NCI-H1105 (cell line): Measurements from ENCODE around the gene NFIB.

ENCODE experiments used
- DNase-seq: peaks from one replicate; lab custom pipeline; 2025; lab: John Stamatoyannopoulos, UW

The NFIB gene

DNA sequence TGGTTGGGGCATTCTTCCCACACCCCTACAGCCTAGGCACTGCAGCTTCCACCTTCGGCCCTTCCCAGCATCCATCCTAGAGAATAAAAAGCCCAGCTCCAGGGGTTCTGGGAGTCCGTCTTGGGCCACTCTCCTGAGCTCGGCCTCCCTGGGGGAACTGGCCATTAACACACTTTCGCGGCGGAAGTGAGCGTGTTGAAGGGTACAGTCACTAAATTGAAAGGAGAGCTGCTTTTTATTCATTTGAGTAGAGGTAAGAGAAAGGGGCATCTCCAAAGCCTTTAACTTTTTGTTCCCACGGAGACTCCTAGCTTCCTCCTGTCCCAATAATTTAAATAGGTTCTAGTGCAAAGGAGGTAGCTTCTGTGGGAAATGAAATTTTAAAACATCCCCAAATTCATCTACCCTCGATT, 31.0 kb upstream of the NFIB start:
- peak; percentile 34 for DNase-seq

DNA sequence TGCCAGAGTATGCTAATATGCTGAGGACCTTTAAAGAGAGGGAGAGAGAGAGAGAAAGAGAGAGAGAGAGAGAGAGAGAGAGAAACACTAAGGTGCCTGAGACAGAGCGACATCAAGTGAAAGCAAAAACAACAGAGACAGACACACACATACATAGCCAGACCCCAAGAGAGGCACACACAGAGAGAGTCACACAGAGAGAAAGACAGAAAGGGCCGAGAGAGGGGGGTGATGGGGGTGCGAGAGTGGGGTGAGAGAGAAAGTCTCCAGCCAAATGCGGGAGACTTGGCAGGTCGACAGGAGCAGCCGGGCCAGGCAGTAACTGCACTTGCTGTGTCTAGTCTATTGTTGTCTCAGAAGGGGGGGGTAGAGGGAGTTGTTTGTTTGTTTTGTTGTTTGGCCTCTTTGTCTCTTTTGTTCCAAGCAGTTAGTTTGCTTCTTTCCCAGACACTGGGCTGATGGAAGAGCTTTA, 30.1 kb upstream of the NFIB start:
- DNase-seq: peak; percentile 93

DNA sequence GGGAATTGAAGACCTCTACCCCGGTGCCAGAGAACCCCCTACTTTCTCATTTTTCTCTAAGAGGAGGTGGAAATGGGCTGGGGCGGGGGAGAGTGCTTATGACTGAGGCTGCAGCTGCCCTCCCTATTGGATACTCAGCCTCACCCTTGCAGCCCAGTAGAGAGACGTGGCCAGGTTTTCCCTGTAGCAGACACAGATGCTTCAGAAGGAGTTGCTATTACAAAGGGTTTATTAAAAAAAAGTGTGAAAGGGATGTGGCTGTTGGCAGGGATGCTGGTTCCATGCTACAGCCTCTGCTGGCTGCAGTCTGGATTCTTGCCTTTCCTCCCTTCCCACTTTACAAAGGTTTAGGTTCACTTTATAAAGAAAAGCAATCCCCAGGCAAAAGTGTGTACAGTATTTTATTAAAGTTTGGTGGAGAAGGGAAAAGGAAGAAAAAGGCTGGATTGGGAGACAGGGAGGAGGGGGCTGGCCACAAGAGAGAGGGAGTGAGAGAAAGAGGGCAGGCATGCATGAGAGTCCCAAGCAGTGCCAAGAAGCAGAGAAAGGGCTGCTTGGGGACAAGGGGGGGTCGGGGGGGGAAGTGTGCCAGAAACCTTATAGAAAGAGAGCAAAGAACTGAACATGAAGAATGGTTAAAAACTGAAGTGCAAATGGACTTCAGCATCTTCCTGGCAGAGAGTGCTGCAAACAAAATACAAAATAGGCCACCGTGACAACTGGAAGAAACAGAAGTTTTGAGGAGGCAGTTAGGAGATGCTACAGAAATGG, 29.5 kb upstream of the NFIB start:
- DNase-seq: peak; percentile 43

GRCh38 chr9:14342736-14343135, 28.8 kb upstream of the NFIB start:
- DNase-seq: no peak

GRCh38 chr9:14341437-14342122, 27.6 kb upstream of the NFIB start:
- no peak for DNase-seq

DNA sequence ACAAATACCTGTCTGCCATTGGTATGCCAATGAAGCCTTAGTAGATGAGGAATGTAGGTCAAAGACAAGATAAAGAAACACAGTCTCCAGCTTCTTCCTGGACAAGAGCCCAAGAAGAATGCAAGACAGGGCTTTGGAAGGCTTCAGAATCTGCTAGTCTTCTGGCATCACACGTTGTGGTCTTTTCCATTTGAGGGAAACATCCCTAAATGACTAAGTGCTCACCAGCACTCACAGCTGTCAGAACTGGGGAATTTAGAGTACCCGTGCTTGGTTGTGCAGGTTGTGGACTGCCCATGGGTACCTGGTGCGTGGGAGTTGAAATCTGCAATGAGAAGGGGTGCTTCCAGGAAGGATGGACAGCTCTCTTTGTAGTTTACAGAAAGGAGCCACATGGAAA, 27.1 kb upstream of the NFIB start:
- DNase-seq: no peak

DNA sequence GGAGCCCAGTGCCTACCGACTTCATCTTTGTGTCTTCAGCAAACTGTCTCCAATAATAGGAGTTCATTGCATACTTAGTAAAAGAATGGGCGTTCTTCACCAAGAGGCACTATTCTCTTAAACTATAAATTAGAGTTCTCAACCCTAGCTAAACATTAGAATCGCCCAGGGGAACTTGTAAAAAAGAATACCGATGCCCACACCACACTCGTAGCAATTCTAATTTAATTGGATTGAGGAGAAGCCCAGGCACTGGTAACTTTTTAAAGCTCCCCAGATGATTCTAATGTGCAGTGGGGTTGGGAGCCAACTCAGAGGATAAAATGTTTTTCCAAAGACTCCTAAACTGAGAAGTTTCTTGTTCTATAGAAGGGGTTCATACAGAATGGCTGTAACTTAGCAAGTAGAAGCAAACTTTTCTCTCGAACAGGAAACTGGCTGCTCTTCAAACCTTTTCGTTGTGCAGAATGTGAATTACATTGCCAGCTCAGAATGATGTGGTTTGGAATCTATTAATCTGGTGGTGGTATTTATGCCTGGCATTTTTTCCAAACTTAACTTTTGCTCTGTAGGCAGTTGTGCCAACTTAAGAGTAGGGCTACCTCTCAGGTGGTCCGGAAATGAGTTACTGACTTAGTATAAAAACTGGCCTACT, 26.4 kb upstream of the NFIB start:
- no peak for DNase-seq

GRCh38 chr9:14339746-14340145, 25.8 kb upstream of the NFIB start:
- DNase-seq: no peak

DNA sequence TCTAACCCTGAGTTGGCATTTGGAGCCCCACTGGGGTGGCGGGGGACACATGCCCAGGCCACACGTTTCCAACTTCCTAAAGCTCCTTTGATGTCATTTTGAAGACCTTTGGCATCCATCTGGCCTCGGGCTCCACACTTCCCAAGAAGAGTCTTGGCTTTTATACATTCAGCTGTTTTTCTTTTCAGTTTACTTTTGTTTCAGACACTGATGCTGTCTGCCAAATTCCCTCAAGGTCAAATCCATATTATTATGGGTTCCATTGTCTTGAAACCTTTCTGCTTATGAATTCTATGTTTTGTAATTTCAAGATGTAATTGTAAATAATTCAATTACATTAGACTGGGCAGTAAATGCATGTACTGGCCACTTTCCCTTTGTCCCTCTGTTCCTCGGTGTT, 23.7 kb upstream of the NFIB start:
- no peak for DNase-seq

DNA sequence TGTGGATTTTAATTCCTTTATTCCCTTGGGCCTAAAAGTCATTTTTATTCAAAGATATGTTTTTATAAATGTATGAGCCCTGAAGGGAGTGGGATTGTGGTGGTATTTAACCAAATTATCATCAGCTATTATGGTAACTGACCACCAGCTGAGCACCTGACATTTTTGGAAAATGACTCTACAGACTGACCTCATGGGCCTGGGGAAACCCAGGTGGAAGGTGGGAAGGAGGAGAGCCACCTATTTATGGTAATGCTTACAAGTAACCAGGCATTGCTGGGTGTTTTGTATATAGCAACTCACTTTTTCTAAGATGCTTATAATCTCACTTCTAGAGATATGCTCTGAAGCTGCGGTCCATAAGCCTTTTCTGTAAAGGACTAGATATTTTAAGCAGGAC, 22.3 kb upstream of the NFIB start:
- DNase-seq: no peak

- no peak for DNase-seq
Observed at GRCh38 chr9:14331120-14331519, 17.2 kb upstream of the NFIB start.

- no peak for DNase-seq
Observed at GRCh38 chr9:14327036-14327435, 13.1 kb upstream of the NFIB start.

GRCh38 chr9:14326264-14326826, 12.4 kb upstream of the NFIB start:
- peak; percentile 98 for DNase-seq

GRCh38 chr9:14325147-14325546, 11.2 kb upstream of the NFIB start:
- no peak for DNase-seq

- no peak for DNase-seq
Observed at GRCh38 chr9:14323985-14324650, 10.2 kb upstream of the NFIB start.

- peak; percentile 72 for DNase-seq
Observed at GRCh38 chr9:14323083-14323971, 9.4 kb upstream of the NFIB start.

DNA sequence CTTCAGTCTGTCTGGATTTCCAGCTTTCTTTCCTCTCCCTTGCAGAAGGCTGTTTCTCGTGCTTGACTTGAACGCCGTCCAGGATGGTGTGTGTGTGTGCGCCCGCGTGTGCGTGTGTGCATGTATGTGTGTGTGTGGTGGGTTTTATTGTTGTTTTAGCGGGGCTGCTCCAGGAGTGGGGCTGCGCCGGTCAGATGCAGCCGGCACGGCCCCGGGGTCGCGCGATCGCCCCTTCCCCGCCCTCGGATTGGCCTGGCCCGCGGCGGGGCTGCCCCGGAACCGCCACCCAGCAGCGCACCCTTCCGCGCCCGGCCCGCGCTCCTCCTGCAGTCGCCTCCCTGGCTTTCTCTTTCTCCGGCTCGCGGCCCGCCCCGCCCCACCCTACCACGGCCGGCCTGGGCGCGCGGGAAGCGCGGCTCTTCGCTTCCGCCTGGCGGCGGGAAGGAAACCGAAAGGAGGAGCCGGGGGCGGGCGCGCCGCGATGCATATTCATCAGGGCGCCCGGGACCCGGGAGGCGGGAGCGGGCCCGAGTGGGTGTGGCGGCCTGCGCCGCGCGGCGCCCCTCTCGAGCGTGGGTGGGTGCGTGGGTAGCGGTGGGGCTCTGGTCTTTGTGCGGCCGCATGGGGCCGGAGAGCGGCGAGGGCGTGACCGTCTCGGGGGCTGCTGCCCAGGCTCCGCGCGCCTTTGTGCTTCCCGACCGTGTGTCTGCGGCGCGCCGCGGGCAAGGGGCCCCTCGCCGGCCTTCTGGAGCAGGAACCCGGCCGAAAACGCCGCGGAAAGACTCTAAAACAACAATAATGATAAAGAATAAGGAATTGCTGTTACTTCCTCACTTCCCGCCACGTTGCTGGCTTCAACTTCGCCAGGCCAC, 8.5 kb upstream of the NFIB start:
- DNase-seq: peak; percentile 95

DNA sequence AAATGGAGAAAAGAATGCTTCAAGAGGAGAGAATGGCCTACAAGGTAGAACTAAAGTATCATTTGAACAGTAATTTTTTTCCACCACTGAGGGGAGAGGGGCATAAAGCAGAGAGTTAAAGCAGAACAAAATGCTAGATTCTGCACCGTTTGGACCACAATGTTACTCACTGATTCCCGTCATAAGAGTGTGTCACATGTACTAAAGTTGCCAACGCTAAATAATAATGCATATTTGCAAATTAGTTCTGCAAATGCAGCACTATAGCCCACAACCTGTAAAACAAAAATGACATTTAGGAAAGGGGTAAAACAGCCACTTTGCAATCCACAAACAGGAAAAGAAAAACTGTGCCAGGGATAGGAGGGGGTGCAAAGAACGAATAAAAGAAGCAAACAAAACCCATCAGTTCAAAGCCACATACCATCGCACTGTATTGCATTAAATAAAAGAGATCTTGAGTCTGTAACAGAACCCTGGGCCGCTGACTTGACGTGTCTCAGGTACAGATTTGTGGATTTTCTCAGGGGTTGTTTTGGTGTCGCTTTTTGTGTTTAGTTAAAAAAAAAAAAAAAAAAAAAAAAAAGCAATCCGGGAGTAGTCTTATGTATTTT, 7.7 kb upstream of the NFIB start:
- DNase-seq: no peak
